HEK293 (cell line): ENCODE data around the gene MX1.

Source experiments
- CTCF ChIA-PET: fragments of 350-600 bp; formaldehyde crosslinking; extraction: SDS; loops from one replicate; lab custom pipeline; 2021; ENCODE audit warnings: antibody characterized with exemption; lab: Yijun Ruan, JAX
- POLR2A ChIA-PET: fragments of 300-600 bp; formaldehyde crosslinking; extraction: SDS; loops from one replicate; lab custom pipeline; 2020; ENCODE audit warnings: antibody characterized with exemption, inconsistent platforms; lab: Yijun Ruan, JAX
- H3K27ac ChIP-seq: fragments of 200-500 bp; sonication (Bioruptor generic); 2 replicates; pipeline ENCODE4 v1.5.1; 2014; ENCODE audit warnings: low read depth, low read length, control low read depth, inconsistent platforms; ENCODE audit errors: extremely low read depth
- H3K36me3 ChIP-seq, 2 experiments: fragments of 200-500 bp in 1 of 2; sonication (Bioruptor generic) in 1 of 2; 1 replicate in 1 of 2; 2 replicates in 1 of 2; pipeline ENCODE4 v1.5.1; 2014 to 2017; ENCODE audit warnings: inconsistent platforms in 2 of 2, low read length in 2 of 2; ENCODE audit not compliant: control insufficient read depth in 2 of 2, insufficient read depth in 1 of 2
- H3K4me1 ChIP-seq: fragments of 200-500 bp; sonication (Bioruptor generic); 2 replicates; pipeline ENCODE4 v1.5.1; 2014; ENCODE audit warnings: mild to moderate bottlenecking, low read length, inconsistent platforms; ENCODE audit not compliant: control insufficient read depth, insufficient read depth
- H3K4me3 ChIP-seq: 2 replicates; pipeline ENCODE4 v1.5.1; 2011; ENCODE audit warnings: low read depth, mild to moderate bottlenecking, control low read depth, low read length, moderate library complexity
- H3K9me3 ChIP-seq: fragments of 200-500 bp; sonication (Bioruptor generic); 2 replicates; pipeline ENCODE4 v1.5.1; 2014; ENCODE audit warnings: low read depth, low read length, inconsistent platforms; ENCODE audit not compliant: control insufficient read depth, insufficient read depth
- AEBP2 ChIP-seq: fragments of 450-650 bp; formaldehyde crosslinking; IDR thresholded peaks from 2 replicates; pipeline ENCODE4 v1.5.1; 2016; ENCODE audit warnings: missing biosample characterization, missing genetic modification characterization, borderline replicate concordance
- HOXA7 ChIP-seq: sonication (generic); formaldehyde crosslinking; IDR thresholded peaks from 2 replicates; pipeline ENCODE4 v1.8.1; 2022; ENCODE audit warnings: missing genetic modification reagents, borderline replicate concordance
- KLF10 ChIP-seq: fragments of 450-650 bp; IDR thresholded peaks from 2 replicates; pipeline ENCODE4 v1.5.1; 2018; ENCODE audit warnings: missing biosample characterization, mild to moderate bottlenecking, missing genetic modification characterization
- PRDM6 ChIP-seq: fragments of 450-650 bp; formaldehyde crosslinking; IDR thresholded peaks from 2 replicates; pipeline ENCODE4 v1.5.1; 2017; ENCODE audit warnings: missing biosample characterization, missing genetic modification characterization
- SCRT1 ChIP-seq: fragments of 450-650 bp; formaldehyde crosslinking; IDR thresholded peaks from 2 replicates; pipeline ENCODE4 v1.5.1; 2016; ENCODE audit warnings: missing biosample characterization, missing genetic modification characterization, borderline replicate concordance
- TSHZ1 ChIP-seq: fragments of 450-650 bp; formaldehyde crosslinking; IDR thresholded peaks from 2 replicates; pipeline ENCODE4 v1.5.1; 2016; ENCODE audit warnings: missing biosample characterization, missing genetic modification characterization, borderline replicate concordance
- WT1 ChIP-seq: fragments of 450-650 bp; formaldehyde crosslinking; IDR thresholded peaks from 2 replicates; pipeline ENCODE4 v1.5.1; 2016; ENCODE audit warnings: missing biosample characterization, missing genetic modification characterization
- ZBTB17 ChIP-seq: fragments of 450-650 bp; formaldehyde crosslinking; IDR thresholded peaks from 2 replicates; pipeline ENCODE4 v1.5.1; 2016; ENCODE audit warnings: missing biosample characterization, missing genetic modification characterization
- ZFHX2 ChIP-seq: fragments of 450-650 bp; formaldehyde crosslinking; conservative IDR thresholded peaks from 2 replicates; pipeline ENCODE4 v1.5.1; 2016; ENCODE audit warnings: missing biosample characterization, missing genetic modification characterization
- ZNF121 ChIP-seq: fragments of 450-650 bp; formaldehyde crosslinking; IDR thresholded peaks from 2 replicates; pipeline ENCODE4 v1.5.1; 2016; ENCODE audit warnings: missing biosample characterization, missing genetic modification characterization
- ZNF19 ChIP-seq: fragments of 450-650 bp; formaldehyde crosslinking; IDR thresholded peaks from 2 replicates; pipeline ENCODE4; 2016; ENCODE audit warnings: missing biosample characterization, missing genetic modification characterization, low read depth
- ZNF24 ChIP-seq: fragments of 450-650 bp; formaldehyde crosslinking; IDR thresholded peaks from 2 replicates; pipeline ENCODE4 v1.5.1; 2016; ENCODE audit warnings: missing biosample characterization, missing genetic modification characterization
- ZNF248 ChIP-seq: fragments of 450-650 bp; formaldehyde crosslinking; IDR thresholded peaks from 2 replicates; pipeline ENCODE4 v1.5.1; 2017; ENCODE audit warnings: missing biosample characterization, missing genetic modification characterization
- ZNF404 ChIP-seq: fragments of 450-650 bp; formaldehyde crosslinking; IDR thresholded peaks from 2 replicates; pipeline ENCODE4 v1.5.1; 2017; ENCODE audit warnings: missing biosample characterization, missing genetic modification characterization
- ZNF473 ChIP-seq: fragments of 450-650 bp; formaldehyde crosslinking; IDR thresholded peaks from 2 replicates; pipeline ENCODE4 v1.5.1; 2017; ENCODE audit warnings: missing biosample characterization, missing genetic modification characterization
- ZNF510 ChIP-seq: fragments of 450-650 bp; formaldehyde crosslinking; IDR thresholded peaks from 2 replicates; pipeline ENCODE4 v1.5.1; 2018; ENCODE audit warnings: mild to moderate bottlenecking, missing genetic modification characterization, missing biosample characterization; ENCODE audit not compliant: insufficient replicate concordance
- ZNF549 ChIP-seq: fragments of 450-650 bp; IDR thresholded peaks from 2 replicates; pipeline ENCODE4 v1.5.1; 2018; ENCODE audit warnings: missing biosample characterization, missing genetic modification characterization, mild to moderate bottlenecking, inconsistent platforms, moderate library complexity
- ZNF555 ChIP-seq: fragments of 450-650 bp; formaldehyde crosslinking; conservative IDR thresholded peaks from 2 replicates; pipeline ENCODE4 v1.5.1; 2017; ENCODE audit warnings: missing biosample characterization, mild to moderate bottlenecking, missing genetic modification characterization, inconsistent platforms
- ZNF561 ChIP-seq: fragments of 450-650 bp; IDR thresholded peaks from 2 replicates; pipeline ENCODE4 v1.5.1; 2018; ENCODE audit warnings: missing biosample characterization, missing genetic modification characterization, borderline replicate concordance
- ZNF610 ChIP-seq: fragments of 450-650 bp; formaldehyde crosslinking; IDR thresholded peaks from 2 replicates; pipeline ENCODE4 v1.5.1; 2016; ENCODE audit warnings: missing biosample characterization, missing genetic modification characterization, borderline replicate concordance
- ZNF768 ChIP-seq: fragments of 450-650 bp; formaldehyde crosslinking; IDR thresholded peaks from 2 replicates; pipeline ENCODE4 v1.5.1; 2018; ENCODE audit warnings: missing biosample characterization, mild to moderate bottlenecking, missing genetic modification characterization
- ZNF785 ChIP-seq: fragments of 450-650 bp; formaldehyde crosslinking; IDR thresholded peaks from 2 replicates; pipeline ENCODE4 v1.5.1; 2016; ENCODE audit warnings: missing biosample characterization, missing genetic modification characterization
- ZSCAN23 ChIP-seq: fragments of 450-650 bp; formaldehyde crosslinking; IDR thresholded peaks from 2 replicates; pipeline ENCODE4 v1.5.1; 2016; ENCODE audit warnings: missing biosample characterization, missing genetic modification characterization

Gene MX1

GRCh38 chr21:41405321-41405720 lies 20.7 kb upstream of the MX1 start (continued):
- no peak for TF ChIP-seq TSHZ1 (tag by site-specific recombination)
- TF ChIP-seq KLF10 (tag by site-specific recombination): no peak
- TF ChIP-seq SCRT1 (tag by site-specific recombination): no peak
- no peak for TF ChIP-seq ZSCAN23 (tag by site-specific recombination)
- no peak for TF ChIP-seq ZNF510 (tag by site-specific recombination)
- no peak for TF ChIP-seq ZNF785 (tag by site-specific recombination)

- Histone ChIP-seq H3K9me3 (no peaks in the 10 kb centered on the region), H3K4me3 (no peak overlapping the region), H3K36me3 (no peaks in the 10 kb centered on the region), H3K4me1 (0 out of 2 replicates have a peak, but pooled peaks cover under 1% of the 10 kb centered on the region), H3K27ac (no peak overlapping the region)
- ChIA-PET CTCF (no interaction called here), POLR2A (no interaction called here)
- TF ChIP-seq ZNF768: no peak
- no peak for TF ChIP-seq ZNF610 (tag by site-specific recombination)
- TF ChIP-seq ZNF473 (tag by site-specific recombination): no peak
- TF ChIP-seq ZNF561 (tag by site-specific recombination): no peak
Observed at GRCh38 chr21:41406340-41406739, 19.7 kb upstream of the MX1 start.

- Histone ChIP-seq H3K36me3 (no peaks in the 10 kb centered on the region), H3K9me3 (no peaks in the 10 kb centered on the region), H3K27ac (no peak overlapping the region), H3K4me3 (no peak overlapping the region), H3K4me1 (0 out of 2 replicates have a peak, but pooled peaks cover 4% of the 10 kb centered on the region)
- ChIA-PET POLR2A (no interaction called here), CTCF (no interaction called here)
- TF ChIP-seq ZBTB17 (no peak), ZNF248 (tag by site-specific recombination) (no peak), HOXA7 (no peak), ZNF549 (tag by site-specific recombination) (no peak), PRDM6 (tag by site-specific recombination) (no peak), ZNF555 (tag by site-specific recombination) (no peak), AEBP2 (tag by site-specific recombination) (no peak), ZNF24 (tag by site-specific recombination) (no peak), ZNF19 (tag by site-specific recombination) (no peak), WT1 (no peak), ZFHX2 (tag by site-specific recombination) (no peak), ZNF404 (tag by site-specific recombination) (no peak), ZNF561 (tag by site-specific recombination) (no peak), ZNF121 (tag by site-specific recombination) (no peak)
Observed at GRCh38 chr21:41407541-41408460, 18.2 kb upstream of the MX1 start.
